Stomach (tissue), 4 donors: ENCODE data around the gene CASQ1.

ENCODE experiments used
- EP300 ChIP-seq: sonication (generic); formaldehyde crosslinking; IDR thresholded peaks from one replicate; pipeline ENCODE4 v1.6.1; 2017; ENCODE audit warnings: antibody characterized with exemption
- POLR2AphosphoS5 ChIP-seq, 3 donors: sonication (generic); formaldehyde crosslinking; IDR thresholded peaks; one replicate each; pipeline ENCODE4 v1.6.1; 2016; ENCODE audit warnings: antibody characterized with exemption in 3 of 3
- TF ChIP-seq, protein P1 (sequence below), 7 experiments: fragments of 450-650 bp in 4 of 7; fragments of 200-600 bp in 3 of 7; sonication (generic) in 3 of 7; IDR thresholded peaks; one replicate each; pipeline ENCODE4 v1.5.1; 2016 to 2019; ENCODE audit warnings: antibody characterized with exemption in 7 of 7, control low read depth in 2 of 7, mild to moderate bottlenecking in 1 of 7

- TF ChIP-seq, protein P1, sequence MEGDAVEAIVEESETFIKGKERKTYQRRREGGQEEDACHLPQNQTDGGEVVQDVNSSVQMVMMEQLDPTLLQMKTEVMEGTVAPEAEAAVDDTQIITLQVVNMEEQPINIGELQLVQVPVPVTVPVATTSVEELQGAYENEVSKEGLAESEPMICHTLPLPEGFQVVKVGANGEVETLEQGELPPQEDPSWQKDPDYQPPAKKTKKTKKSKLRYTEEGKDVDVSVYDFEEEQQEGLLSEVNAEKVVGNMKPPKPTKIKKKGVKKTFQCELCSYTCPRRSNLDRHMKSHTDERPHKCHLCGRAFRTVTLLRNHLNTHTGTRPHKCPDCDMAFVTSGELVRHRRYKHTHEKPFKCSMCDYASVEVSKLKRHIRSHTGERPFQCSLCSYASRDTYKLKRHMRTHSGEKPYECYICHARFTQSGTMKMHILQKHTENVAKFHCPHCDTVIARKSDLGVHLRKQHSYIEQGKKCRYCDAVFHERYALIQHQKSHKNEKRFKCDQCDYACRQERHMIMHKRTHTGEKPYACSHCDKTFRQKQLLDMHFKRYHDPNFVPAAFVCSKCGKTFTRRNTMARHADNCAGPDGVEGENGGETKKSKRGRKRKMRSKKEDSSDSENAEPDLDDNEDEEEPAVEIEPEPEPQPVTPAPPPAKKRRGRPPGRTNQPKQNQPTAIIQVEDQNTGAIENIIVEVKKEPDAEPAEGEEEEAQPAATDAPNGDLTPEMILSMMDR (IDR thresholded peaks at IDR 0.05): no peak
- no peak for TF ChIP-seq EP300
- TF ChIP-seq POLR2AphosphoS5 (IDR thresholded peaks at IDR 0.05): no peak
Observed at GRCh38 chr1:160162931-160163330, 27.4 kb upstream of the CASQ1 start.
